ENCODE measurements around the gene PSME2. TPM values are rescaled to one million over a fixed set of nuclear protein-coding genes. Genes with fewer than 3 reads are reported as not detected.

PSME2 gene
- total and polyA plus RNA-seq, 2 of the 13 experiments (the other 11 are each of a cell fraction or from before 2014, with no cell fraction given): 332 to 716 TPM

DNA sequence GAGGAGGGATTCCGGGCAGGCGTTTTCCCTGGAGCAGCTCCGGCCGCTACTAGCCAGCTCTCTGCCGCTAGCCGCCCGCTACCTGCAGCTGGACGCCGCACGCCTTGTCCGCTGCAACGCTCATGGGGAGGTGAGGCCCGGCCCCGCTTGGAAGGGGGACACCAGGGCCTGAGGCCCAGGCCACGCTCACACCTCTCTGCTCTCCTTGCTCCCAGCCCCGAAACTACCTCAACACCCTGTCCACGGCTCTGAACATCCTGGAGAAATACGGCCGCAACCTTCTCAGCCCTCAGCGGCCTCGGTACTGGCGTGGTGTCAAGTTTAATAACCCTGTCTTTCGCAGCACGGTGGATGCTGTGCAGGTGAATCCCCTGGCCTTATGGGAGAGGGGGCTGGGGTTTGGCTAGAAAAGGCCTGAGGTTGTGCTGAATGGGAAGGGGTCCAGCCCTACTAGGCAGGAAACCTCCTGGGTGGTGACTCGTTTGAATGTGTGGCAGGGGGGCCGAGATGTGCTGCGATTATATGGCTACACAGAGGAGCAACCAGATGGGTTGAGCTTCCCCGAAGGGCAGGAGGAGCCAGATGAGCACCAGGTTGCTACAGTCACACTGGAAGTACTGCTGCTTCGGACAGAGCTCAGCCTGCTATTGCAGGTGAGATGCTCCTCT lies 1.5 kb upstream of the PSME2 start (continued):
- TF ChIP-seq ZBTB3 (CRISPR knock-in tag; IDR thresholded peaks at IDR 0.05; ENCODE audit: borderline replicate concordance, low read depth) (0 out of 2 replicates have a peak, but pooled peaks have one; percentile 12), ZNF101 (CRISPR knock-in tag; IDR thresholded peaks at IDR 0.05; ENCODE audit: borderline replicate concordance, low read depth) (peak; percentile 89; the same call in 1 of the 2 replicates), FLYWCH1 (CRISPR knock-in tag; IDR thresholded peaks at IDR 0.05) (no peak), ARHGAP35 (CRISPR knock-in tag; IDR thresholded peaks at IDR 0.05; ENCODE audit: borderline replicate concordance) (no peak), ZNF230 (CRISPR knock-in tag; IDR thresholded peaks at IDR 0.05) (peak; percentile 89), MYC (CRISPR knock-in tag; IDR thresholded peaks at IDR 0.05; ENCODE audit: borderline replicate concordance) (0 out of 2 replicates have a peak, but pooled peaks have one; percentile 12), TP53 (CRISPR knock-in tag; conservative IDR thresholded peaks at IDR 0.05) (no peak), HOXA3 (CRISPR knock-in tag; IDR thresholded peaks at IDR 0.05) (0 out of 2 replicates have a peak, but pooled peaks have one; percentile 1), NFE2 (CRISPR knock-in tag; IDR thresholded peaks at IDR 0.05) (no peak)
- TF ChIP-seq, protein P1, sequence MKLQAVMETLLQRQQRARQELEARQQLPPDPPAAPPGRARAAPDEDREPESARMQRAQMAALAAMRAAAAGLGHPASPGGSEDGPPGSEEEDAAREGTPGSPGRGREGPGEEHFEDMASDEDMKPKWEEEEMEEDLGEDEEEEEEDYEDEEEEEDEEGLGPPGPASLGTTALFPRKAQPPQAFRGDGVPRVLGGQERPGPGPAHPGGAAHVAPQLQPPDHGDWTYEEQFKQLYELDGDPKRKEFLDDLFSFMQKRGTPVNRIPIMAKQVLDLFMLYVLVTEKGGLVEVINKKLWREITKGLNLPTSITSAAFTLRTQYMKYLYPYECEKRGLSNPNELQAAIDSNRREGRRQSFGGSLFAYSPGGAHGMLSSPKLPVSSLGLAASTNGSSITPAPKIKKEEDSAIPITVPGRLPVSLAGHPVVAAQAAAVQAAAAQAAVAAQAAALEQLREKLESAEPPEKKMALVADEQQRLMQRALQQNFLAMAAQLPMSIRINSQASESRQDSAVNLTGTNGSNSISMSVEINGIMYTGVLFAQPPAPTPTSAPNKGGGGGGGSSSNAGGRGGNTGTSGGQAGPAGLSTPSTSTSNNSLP (IDR thresholded peaks at IDR 0.05; ENCODE audit: low read depth, low read length): no peak
- TF ChIP-seq, protein P2, sequence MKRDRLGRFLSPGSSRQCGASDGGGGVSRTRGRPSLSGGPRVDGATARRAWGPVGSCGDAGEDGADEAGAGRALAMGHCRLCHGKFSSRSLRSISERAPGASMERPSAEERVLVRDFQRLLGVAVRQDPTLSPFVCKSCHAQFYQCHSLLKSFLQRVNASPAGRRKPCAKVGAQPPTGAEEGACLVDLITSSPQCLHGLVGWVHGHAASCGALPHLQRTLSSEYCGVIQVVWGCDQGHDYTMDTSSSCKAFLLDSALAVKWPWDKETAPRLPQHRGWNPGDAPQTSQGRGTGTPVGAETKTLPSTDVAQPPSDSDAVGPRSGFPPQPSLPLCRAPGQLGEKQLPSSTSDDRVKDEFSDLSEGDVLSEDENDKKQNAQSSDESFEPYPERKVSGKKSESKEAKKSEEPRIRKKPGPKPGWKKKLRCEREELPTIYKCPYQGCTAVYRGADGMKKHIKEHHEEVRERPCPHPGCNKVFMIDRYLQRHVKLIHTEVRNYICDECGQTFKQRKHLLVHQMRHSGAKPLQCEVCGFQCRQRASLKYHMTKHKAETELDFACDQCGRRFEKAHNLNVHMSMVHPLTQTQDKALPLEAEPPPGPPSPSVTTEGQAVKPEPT (CRISPR knock-in tag; IDR thresholded peaks at IDR 0.05; ENCODE audit: low read depth): no peak; the same call in 1 of the 2 replicates
- TF ChIP-seq, protein P3, sequence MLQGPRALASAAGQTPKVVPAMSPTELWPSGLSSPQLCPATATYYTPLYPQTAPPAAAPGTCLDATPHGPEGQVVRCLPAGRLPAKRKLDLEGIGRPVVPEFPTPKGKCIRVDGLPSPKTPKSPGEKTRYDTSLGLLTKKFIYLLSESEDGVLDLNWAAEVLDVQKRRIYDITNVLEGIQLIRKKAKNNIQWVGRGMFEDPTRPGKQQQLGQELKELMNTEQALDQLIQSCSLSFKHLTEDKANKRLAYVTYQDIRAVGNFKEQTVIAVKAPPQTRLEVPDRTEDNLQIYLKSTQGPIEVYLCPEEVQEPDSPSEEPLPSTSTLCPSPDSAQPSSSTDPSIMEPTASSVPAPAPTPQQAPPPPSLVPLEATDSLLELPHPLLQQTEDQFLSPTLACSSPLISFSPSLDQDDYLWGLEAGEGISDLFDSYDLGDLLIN (CRISPR knock-in tag; IDR thresholded peaks at IDR 0.05; ENCODE audit: borderline replicate concordance): no peak
- TF ChIP-seq, protein P4, sequence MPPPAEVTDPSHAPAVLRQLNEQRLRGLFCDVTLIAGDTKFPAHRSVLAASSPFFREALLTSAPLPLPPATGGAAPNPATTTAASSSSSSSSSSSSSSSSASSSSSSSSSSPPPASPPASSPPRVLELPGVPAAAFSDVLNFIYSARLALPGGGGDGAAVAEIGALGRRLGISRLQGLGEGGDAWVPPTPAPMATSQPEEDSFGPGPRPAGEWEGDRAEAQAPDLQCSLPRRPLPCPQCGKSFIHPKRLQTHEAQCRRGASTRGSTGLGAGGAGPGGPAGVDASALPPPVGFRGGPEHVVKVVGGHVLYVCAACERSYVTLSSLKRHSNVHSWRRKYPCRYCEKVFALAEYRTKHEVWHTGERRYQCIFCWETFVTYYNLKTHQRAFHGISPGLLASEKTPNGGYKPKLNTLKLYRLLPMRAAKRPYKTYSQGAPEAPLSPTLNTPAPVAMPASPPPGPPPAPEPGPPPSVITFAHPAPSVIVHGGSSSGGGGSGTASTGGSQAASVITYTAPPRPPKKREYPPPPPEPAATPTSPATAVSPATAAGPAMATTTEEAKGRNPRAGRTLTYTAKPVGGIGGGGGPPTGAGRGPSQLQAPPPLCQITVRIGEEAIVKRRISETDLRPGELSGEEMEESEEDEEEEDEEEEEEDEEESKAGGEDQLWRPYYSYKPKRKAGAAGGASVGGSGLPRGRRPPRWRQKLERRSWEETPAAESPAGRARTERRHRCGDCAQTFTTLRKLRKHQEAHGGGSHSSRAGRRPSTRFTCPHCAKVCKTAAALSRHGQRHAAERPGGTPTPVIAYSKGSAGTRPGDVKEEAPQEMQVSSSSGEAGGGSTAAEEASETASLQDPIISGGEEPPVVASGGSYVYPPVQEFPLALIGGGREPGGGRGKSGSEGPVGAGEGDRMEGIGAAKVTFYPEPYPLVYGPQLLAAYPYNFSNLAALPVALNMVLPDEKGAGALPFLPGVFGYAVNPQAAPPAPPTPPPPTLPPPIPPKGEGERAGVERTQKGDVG (CRISPR knock-in tag; IDR thresholded peaks at IDR 0.05; ENCODE audit: borderline replicate concordance): no peak
- TF ChIP-seq, protein P5, sequence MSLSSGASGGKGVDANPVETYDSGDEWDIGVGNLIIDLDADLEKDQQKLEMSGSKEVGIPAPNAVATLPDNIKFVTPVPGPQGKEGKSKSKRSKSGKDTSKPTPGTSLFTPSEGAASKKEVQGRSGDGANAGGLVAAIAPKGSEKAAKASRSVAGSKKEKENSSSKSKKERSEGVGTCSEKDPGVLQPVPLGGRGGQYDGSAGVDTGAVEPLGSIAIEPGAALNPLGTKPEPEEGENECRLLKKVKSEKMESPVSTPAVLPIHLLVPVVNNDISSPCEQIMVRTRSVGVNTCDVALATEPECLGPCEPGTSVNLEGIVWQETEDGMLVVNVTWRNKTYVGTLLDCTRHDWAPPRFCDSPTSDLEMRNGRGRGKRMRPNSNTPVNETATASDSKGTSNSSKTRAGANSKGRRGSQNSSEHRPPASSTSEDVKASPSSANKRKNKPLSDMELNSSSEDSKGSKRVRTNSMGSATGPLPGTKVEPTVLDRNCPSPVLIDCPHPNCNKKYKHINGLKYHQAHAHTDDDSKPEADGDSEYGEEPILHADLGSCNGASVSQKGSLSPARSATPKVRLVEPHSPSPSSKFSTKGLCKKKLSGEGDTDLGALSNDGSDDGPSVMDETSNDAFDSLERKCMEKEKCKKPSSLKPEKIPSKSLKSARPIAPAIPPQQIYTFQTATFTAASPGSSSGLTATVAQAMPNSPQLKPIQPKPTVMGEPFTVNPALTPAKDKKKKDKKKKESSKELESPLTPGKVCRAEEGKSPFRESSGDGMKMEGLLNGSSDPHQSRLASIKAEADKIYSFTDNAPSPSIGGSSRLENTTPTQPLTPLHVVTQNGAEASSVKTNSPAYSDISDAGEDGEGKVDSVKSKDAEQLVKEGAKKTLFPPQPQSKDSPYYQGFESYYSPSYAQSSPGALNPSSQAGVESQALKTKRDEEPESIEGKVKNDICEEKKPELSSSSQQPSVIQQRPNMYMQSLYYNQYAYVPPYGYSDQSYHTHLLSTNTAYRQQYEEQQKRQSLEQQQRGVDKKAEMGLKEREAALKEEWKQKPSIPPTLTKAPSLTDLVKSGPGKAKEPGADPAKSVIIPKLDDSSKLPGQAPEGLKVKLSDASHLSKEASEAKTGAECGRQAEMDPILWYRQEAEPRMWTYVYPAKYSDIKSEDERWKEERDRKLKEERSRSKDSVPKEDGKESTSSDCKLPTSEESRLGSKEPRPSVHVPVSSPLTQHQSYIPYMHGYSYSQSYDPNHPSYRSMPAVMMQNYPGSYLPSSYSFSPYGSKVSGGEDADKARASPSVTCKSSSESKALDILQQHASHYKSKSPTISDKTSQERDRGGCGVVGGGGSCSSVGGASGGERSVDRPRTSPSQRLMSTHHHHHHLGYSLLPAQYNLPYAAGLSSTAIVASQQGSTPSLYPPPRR (CRISPR knock-in tag; IDR thresholded peaks at IDR 0.05; ENCODE audit: borderline replicate concordance): peak; percentile 61
